Esophagus squamous epithelium (tissue), 4 donors: ENCODE results near the gene OPN4.

Experiments used
- POLR2A ChIP-seq, 4 donors: fragments of 450-650 bp; IDR thresholded peaks; one replicate each; pipeline ENCODE4 v1.6.1; 2017; ENCODE audit warnings: antibody characterized with exemption in 4 of 4, mild to moderate bottlenecking in 4 of 4, moderate library complexity in 3 of 4
- TF ChIP-seq, protein P1 (sequence below), 6 experiments: fragments of 450-650 bp in 4 of 6; fragments of 200-600 bp in 2 of 6; sonication (generic) in 2 of 6; IDR thresholded peaks; one replicate each; pipeline ENCODE4 v1.5.1; 2016 to 2019; ENCODE audit warnings: antibody characterized with exemption in 6 of 6, mild to moderate bottlenecking in 4 of 6, moderate library complexity in 4 of 6

GRCh38 chr10:86681722-86682386 lies 27.5 kb downstream of the OPN4 start:
- TF ChIP-seq POLR2A (IDR thresholded peaks at IDR 0.05) = no peak
- TF ChIP-seq, protein P1, sequence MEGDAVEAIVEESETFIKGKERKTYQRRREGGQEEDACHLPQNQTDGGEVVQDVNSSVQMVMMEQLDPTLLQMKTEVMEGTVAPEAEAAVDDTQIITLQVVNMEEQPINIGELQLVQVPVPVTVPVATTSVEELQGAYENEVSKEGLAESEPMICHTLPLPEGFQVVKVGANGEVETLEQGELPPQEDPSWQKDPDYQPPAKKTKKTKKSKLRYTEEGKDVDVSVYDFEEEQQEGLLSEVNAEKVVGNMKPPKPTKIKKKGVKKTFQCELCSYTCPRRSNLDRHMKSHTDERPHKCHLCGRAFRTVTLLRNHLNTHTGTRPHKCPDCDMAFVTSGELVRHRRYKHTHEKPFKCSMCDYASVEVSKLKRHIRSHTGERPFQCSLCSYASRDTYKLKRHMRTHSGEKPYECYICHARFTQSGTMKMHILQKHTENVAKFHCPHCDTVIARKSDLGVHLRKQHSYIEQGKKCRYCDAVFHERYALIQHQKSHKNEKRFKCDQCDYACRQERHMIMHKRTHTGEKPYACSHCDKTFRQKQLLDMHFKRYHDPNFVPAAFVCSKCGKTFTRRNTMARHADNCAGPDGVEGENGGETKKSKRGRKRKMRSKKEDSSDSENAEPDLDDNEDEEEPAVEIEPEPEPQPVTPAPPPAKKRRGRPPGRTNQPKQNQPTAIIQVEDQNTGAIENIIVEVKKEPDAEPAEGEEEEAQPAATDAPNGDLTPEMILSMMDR (IDR thresholded peaks at IDR 0.05) = no peak
